NOMO-1 treated with dmso at 0.1 percent for 144 hours (cell line): ENCODE results near the gene NCKIPSD.

Source experiments
- DNase-seq: peaks from one replicate; lab custom pipeline; 2025; ENCODE audit not compliant: unreplicated experiment; lab: John Stamatoyannopoulos, UW

NCKIPSD gene

GRCh38 chr3:48651771-48652170 lies 33.9 kb downstream of the NCKIPSD start:
- no peak for DNase-seq

GRCh38 chr3:48650723-48651122 lies 35.0 kb downstream of the NCKIPSD start:
- DNase-seq = no peak

- no peak for DNase-seq
Measured at GRCh38 chr3:48648188-48648850, 37.4 kb downstream of the NCKIPSD start.

- DNase-seq = no peak
Measured at GRCh38 chr3:48647714-48648113, 38.0 kb downstream of the NCKIPSD start.

- DNase-seq = no peak
Measured at GRCh38 chr3:48644898-48645760, 40.6 kb downstream of the NCKIPSD start.

- DNase-seq = no peak
Measured at GRCh38 chr3:48642605-48643004, 43.1 kb downstream of the NCKIPSD start.

- no peak for DNase-seq
Measured at GRCh38 chr3:48641396-48641795, 44.3 kb downstream of the NCKIPSD start.

GRCh38 chr3:48639944-48640606 lies 45.6 kb downstream of the NCKIPSD start:
- DNase-seq = no peak

GRCh38 chr3:48637305-48637704 lies 48.4 kb downstream of the NCKIPSD start:
- DNase-seq = no peak

GRCh38 chr3:48636149-48636655 lies 49.5 kb downstream of the NCKIPSD start:
- no peak for DNase-seq

GRCh38 chr3:48635222-48636021 lies 50.3 kb downstream of the NCKIPSD start, which contains the start of gene SLC26A6:
SLC26A6 (minus strand) TSS chr3:48635461; CDS start chr3:48635393, 68 bp downstream.
- DNase-seq = peak; percentile 93

GRCh38 chr3:48634661-48635221 lies 51.0 kb downstream of the NCKIPSD start:
- DNase-seq = peak; percentile 19

- no peak for DNase-seq
Measured at GRCh38 chr3:48633743-48634142, 52.0 kb downstream of the NCKIPSD start.

- DNase-seq = no peak
Measured at GRCh38 chr3:48633256-48633655, 52.5 kb downstream of the NCKIPSD start.

GRCh38 chr3:48631516-48632448 lies 53.9 kb downstream of the NCKIPSD start:
- DNase-seq = no peak

- DNase-seq = no peak
Measured at GRCh38 chr3:48630833-48631232, 54.9 kb downstream of the NCKIPSD start.

GRCh38 chr3:48630407-48630806 lies 55.3 kb downstream of the NCKIPSD start:
- no peak for DNase-seq

- no peak for DNase-seq
Measured at GRCh38 chr3:48629894-48630293, 55.8 kb downstream of the NCKIPSD start.

GRCh38 chr3:48628277-48629017 lies 57.3 kb downstream of the NCKIPSD start:
- no peak for DNase-seq
